Measurements from ENCODE around the gene RNF212. TPM values are rescaled to one million over a fixed set of nuclear protein-coding genes. Genes with fewer than 3 reads are reported as not detected.

The RNF212 gene
- total and polyA plus RNA-seq, 4 donors = 0.74 to 8.9 (median 1.3) TPM; not detected in 1

- H3K27ac ChIP-seq (ENCODE audit: low read depth in 1 of 2, low read length in 2 of 2) = no peak overlapping the region
- WGBS, 2 donors = 79 to 89% methylated on average over 7 of the region's 7 CpGs
- H3K9me3 ChIP-seq (ENCODE audit: control insufficient read depth, low read length) = peaks cover 1% of the 10 kb centered on the region
- DNase-seq (no peak), ATAC-seq (ENCODE audit: low FRiP score) (no peak)
- no peaks in the 10 kb centered on the region for H3K36me3 ChIP-seq (ENCODE audit: control insufficient read depth in 1 of 2, insufficient read depth in 2 of 2, low read length in 1 of 2)
- H3K27me3 ChIP-seq (ENCODE audit: control insufficient read depth in 1 of 2, insufficient read depth in 2 of 2, low read length in 1 of 2) = no peaks in the 10 kb centered on the region
- no peaks in the 10 kb centered on the region for H3K4me1 ChIP-seq (ENCODE audit: control insufficient read depth in 1 of 2, insufficient read depth in 2 of 2, low read length in 2 of 2)
- intact Hi-C loops (cut with DNase I) = no loop called here
- H3K4me3 ChIP-seq (ENCODE audit: low read length in 2 of 2) = no peak overlapping the region
Measured at GRCh38 chr4:1069394-1069793, 44.0 kb downstream of the RNF212 start.

- H3K9me3 ChIP-seq (ENCODE audit: control insufficient read depth, low read length) = peaks cover 1% of the 10 kb centered on the region
- 25 to 28% methylated on average over 4 of the region's 4 CpGs for WGBS, 2 donors
- H3K4me1 ChIP-seq (ENCODE audit: control insufficient read depth in 1 of 2, insufficient read depth in 2 of 2, low read length in 2 of 2) = no peaks in the 10 kb centered on the region
- intact Hi-C loops (cut with DNase I) = no loop called here
- no peaks in the 10 kb centered on the region for H3K36me3 ChIP-seq (ENCODE audit: control insufficient read depth in 1 of 2, insufficient read depth in 2 of 2, low read length in 1 of 2)
- no peak overlapping the region for H3K4me3 ChIP-seq (ENCODE audit: low read length in 2 of 2)
- H3K27ac ChIP-seq (ENCODE audit: low read depth in 1 of 2, low read length in 2 of 2) = no peak overlapping the region
- no peaks in the 10 kb centered on the region for H3K27me3 ChIP-seq (ENCODE audit: control insufficient read depth in 1 of 2, insufficient read depth in 2 of 2, low read length in 1 of 2)
- ATAC-seq (ENCODE audit: low FRiP score) (no peak), DNase-seq (peak in 1 of 2 donors; percentile 6)
Measured at GRCh38 chr4:1065732-1066131, 47.6 kb downstream of the RNF212 start.

GRCh38 chr4:1062419-1062818 is 50.9 kb downstream of the RNF212 start:
- no peaks in the 10 kb centered on the region for H3K36me3 ChIP-seq (ENCODE audit: control insufficient read depth in 1 of 2, insufficient read depth in 2 of 2, low read length in 1 of 2)
- H3K27ac ChIP-seq (ENCODE audit: low read depth in 1 of 2, low read length in 2 of 2) = no peak overlapping the region
- no peak for ATAC-seq (ENCODE audit: low FRiP score)
- DNase-seq = no peak
- intact Hi-C loops (cut with DNase I) = no loop called here
- no peak overlapping the region for H3K4me3 ChIP-seq (ENCODE audit: low read length in 2 of 2)
- 51 to 61% methylated on average over 6 to 7 of the region's 7 CpGs for WGBS, 2 donors
- H3K9me3 ChIP-seq (ENCODE audit: control insufficient read depth, low read length) = peaks cover 1% of the 10 kb centered on the region
- no peaks in the 10 kb centered on the region for H3K4me1 ChIP-seq (ENCODE audit: control insufficient read depth in 1 of 2, insufficient read depth in 2 of 2, low read length in 2 of 2)
- no peaks in the 10 kb centered on the region for H3K27me3 ChIP-seq (ENCODE audit: control insufficient read depth in 1 of 2, insufficient read depth in 2 of 2, low read length in 1 of 2)

- 50 to 73% methylated on average over 6 of the region's 6 CpGs for WGBS, 2 donors
- no peak for ATAC-seq (ENCODE audit: low FRiP score)
Measured at GRCh38 chr4:1061760-1062159, 51.6 kb downstream of the RNF212 start.

GRCh38 chr4:1061056-1061700 is 52.2 kb downstream of the RNF212 start:
- Histone ChIP-seq H3K36me3 (ENCODE audit: control insufficient read depth in 1 of 2, insufficient read depth in 2 of 2, low read length in 1 of 2) (no peaks in the 10 kb centered on the region), H3K9me3 (ENCODE audit: control insufficient read depth, low read length) (no peaks in the 10 kb centered on the region), H3K27me3 (ENCODE audit: control insufficient read depth in 1 of 2, insufficient read depth in 2 of 2, low read length in 1 of 2) (no peaks in the 10 kb centered on the region), H3K4me3 (ENCODE audit: low read length in 2 of 2) (no peak overlapping the region), H3K4me1 (ENCODE audit: control insufficient read depth in 1 of 2, insufficient read depth in 2 of 2, low read length in 2 of 2) (no peaks in the 10 kb centered on the region), H3K27ac (ENCODE audit: low read depth in 1 of 2, low read length in 2 of 2) (no peak overlapping the region)
- intact Hi-C loops (cut with DNase I) = no loop called here
- no peak for ATAC-seq (ENCODE audit: low FRiP score)
- whole genome bisulfite sequencing, 2 donors = 76 to 81% methylated on average over 14 of the region's 14 CpGs
- no peak for DNase-seq

More at GRCh38 chr4:1061760-1062159, 51.6 kb downstream of the RNF212 start:
- Histone ChIP-seq H3K4me3 (ENCODE audit: low read length in 2 of 2) (no peak overlapping the region), H3K9me3 (ENCODE audit: control insufficient read depth, low read length) (peaks cover 1% of the 10 kb centered on the region), H3K4me1 (ENCODE audit: control insufficient read depth in 1 of 2, insufficient read depth in 2 of 2, low read length in 2 of 2) (no peaks in the 10 kb centered on the region), H3K27me3 (ENCODE audit: control insufficient read depth in 1 of 2, insufficient read depth in 2 of 2, low read length in 1 of 2) (no peaks in the 10 kb centered on the region), H3K36me3 (ENCODE audit: control insufficient read depth in 1 of 2, insufficient read depth in 2 of 2, low read length in 1 of 2) (no peaks in the 10 kb centered on the region), H3K27ac (ENCODE audit: low read depth in 1 of 2, low read length in 2 of 2) (no peak overlapping the region)
- peak in 1 of 2 donors; percentile 15 for DNase-seq
- intact Hi-C loops (cut with DNase I) = no loop called here

GRCh38 chr4:1060621-1061020 is 52.7 kb downstream of the RNF212 start:
- no peak overlapping the region for H3K4me3 ChIP-seq (ENCODE audit: low read length in 2 of 2)
- no peaks in the 10 kb centered on the region for H3K4me1 ChIP-seq (ENCODE audit: control insufficient read depth in 1 of 2, insufficient read depth in 2 of 2, low read length in 2 of 2)
- intact Hi-C loops (cut with DNase I) = no loop called here
- H3K9me3 ChIP-seq (ENCODE audit: control insufficient read depth, low read length) = no peaks in the 10 kb centered on the region
- H3K36me3 ChIP-seq (ENCODE audit: control insufficient read depth in 1 of 2, insufficient read depth in 2 of 2, low read length in 1 of 2) = no peaks in the 10 kb centered on the region
- no peak for DNase-seq
- no peak overlapping the region for H3K27ac ChIP-seq (ENCODE audit: low read depth in 1 of 2, low read length in 2 of 2)
- no peaks in the 10 kb centered on the region for H3K27me3 ChIP-seq (ENCODE audit: control insufficient read depth in 1 of 2, insufficient read depth in 2 of 2, low read length in 1 of 2)
- no peak for ATAC-seq (ENCODE audit: low FRiP score)
- WGBS, 2 donors = 92% methylated on average over 9 of the region's 9 CpGs

GRCh38 chr4:1060121-1060520 is 53.2 kb downstream of the RNF212 start:
- no peaks in the 10 kb centered on the region for H3K9me3 ChIP-seq (ENCODE audit: control insufficient read depth, low read length)
- H3K4me1 ChIP-seq (ENCODE audit: control insufficient read depth in 1 of 2, insufficient read depth in 2 of 2, low read length in 2 of 2) = no peaks in the 10 kb centered on the region
- DNase-seq (peak in 1 of 2 donors; percentile 14), ATAC-seq (ENCODE audit: low FRiP score) (no peak)
- H3K36me3 ChIP-seq (ENCODE audit: control insufficient read depth in 1 of 2, insufficient read depth in 2 of 2, low read length in 1 of 2) = no peaks in the 10 kb centered on the region
- intact Hi-C loops (cut with DNase I) = no loop called here
- H3K27ac ChIP-seq (ENCODE audit: low read depth in 1 of 2, low read length in 2 of 2) = no peak overlapping the region
- no peaks in the 10 kb centered on the region for H3K27me3 ChIP-seq (ENCODE audit: control insufficient read depth in 1 of 2, insufficient read depth in 2 of 2, low read length in 1 of 2)
- H3K4me3 ChIP-seq (ENCODE audit: low read length in 2 of 2) = no peak overlapping the region
- WGBS, 2 donors = 56 to 65% methylated on average over 9 to 10 of the region's 10 CpGs

GRCh38 chr4:1058997-1059665 is 54.2 kb downstream of the RNF212 start:
- WGBS, 2 donors = 69% methylated on average over 16 of the region's 16 CpGs
- intact Hi-C loops (cut with DNase I) = no loop called here
- DNase-seq (peak; percentile 24 to 44), ATAC-seq (ENCODE audit: low FRiP score) (no peak)
- no peaks in the 10 kb centered on the region for H3K9me3 ChIP-seq (ENCODE audit: control insufficient read depth, low read length)
- H3K36me3 ChIP-seq (ENCODE audit: control insufficient read depth in 1 of 2, insufficient read depth in 2 of 2, low read length in 1 of 2) = no peaks in the 10 kb centered on the region
- H3K4me3 ChIP-seq (ENCODE audit: low read length in 2 of 2) = no peak overlapping the region
- H3K4me1 ChIP-seq (ENCODE audit: control insufficient read depth in 1 of 2, insufficient read depth in 2 of 2, low read length in 2 of 2) = no peaks in the 10 kb centered on the region
- no peak overlapping the region for H3K27ac ChIP-seq (ENCODE audit: low read depth in 1 of 2, low read length in 2 of 2)
- H3K27me3 ChIP-seq (ENCODE audit: control insufficient read depth in 1 of 2, insufficient read depth in 2 of 2, low read length in 1 of 2) = no peaks in the 10 kb centered on the region

Data from aorta (tissue), 5 donors.